ENCODE measurements around the gene USH1C.

- TF ChIP-seq CTCF (IDR thresholded peaks at IDR 0.05) (no peak), POLR2A (IDR thresholded peaks at IDR 0.05) (no peak)
Measured at GRCh38 chr11:17560281-17561110, 16.3 kb upstream of the USH1C start.

Measured in ovary (tissue), 3 donors.